CD4-positive, alpha-beta T cell treated with Interleukin-15 for 1 hour (primary cell): ENCODE results near the gene TIMP2.
"Not testable (repeated sequence)": the region's sequence is repeated elsewhere in the genome, so short reads cannot be mapped to it uniquely, and the experiment has no call there.

Experiments used
- DNase-seq: peaks from one replicate; pipeline ENCODE4 v3.0.0-alpha.2; 2020

The TIMP2 gene, protein sequence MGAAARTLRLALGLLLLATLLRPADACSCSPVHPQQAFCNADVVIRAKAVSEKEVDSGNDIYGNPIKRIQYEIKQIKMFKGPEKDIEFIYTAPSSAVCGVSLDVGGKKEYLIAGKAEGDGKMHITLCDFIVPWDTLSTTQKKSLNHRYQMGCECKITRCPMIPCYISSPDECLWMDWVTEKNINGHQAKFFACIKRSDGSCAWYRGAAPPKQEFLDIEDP

DNA sequence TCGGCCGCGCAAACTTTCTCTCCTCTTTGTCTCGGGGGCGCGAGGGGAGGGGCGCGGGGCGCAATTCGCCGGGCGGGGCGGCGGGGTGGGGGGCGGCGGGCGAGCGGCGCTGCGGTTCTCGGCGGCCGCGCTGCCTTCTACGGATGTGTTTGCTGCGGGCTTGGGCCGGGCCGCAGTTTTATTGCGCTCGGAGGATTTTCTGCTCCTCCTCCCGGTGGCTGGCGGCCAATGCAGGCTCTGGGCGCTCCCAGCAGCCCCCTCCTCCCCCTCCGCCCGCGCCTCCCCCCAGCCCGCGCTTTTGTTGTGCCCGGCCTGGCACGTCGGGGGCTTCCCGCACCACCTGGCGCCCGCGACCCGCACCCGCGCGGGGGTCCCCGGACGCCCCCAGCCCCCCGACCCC, at the start of gene TIMP2:
Gene TIMP2, minus strand, starts transcription at position 154 of the 400 bp plus-strand sequence. CDS start 299 bp downstream, outside the sequence.
- DNase-seq, result peak; percentile 81

DNA sequence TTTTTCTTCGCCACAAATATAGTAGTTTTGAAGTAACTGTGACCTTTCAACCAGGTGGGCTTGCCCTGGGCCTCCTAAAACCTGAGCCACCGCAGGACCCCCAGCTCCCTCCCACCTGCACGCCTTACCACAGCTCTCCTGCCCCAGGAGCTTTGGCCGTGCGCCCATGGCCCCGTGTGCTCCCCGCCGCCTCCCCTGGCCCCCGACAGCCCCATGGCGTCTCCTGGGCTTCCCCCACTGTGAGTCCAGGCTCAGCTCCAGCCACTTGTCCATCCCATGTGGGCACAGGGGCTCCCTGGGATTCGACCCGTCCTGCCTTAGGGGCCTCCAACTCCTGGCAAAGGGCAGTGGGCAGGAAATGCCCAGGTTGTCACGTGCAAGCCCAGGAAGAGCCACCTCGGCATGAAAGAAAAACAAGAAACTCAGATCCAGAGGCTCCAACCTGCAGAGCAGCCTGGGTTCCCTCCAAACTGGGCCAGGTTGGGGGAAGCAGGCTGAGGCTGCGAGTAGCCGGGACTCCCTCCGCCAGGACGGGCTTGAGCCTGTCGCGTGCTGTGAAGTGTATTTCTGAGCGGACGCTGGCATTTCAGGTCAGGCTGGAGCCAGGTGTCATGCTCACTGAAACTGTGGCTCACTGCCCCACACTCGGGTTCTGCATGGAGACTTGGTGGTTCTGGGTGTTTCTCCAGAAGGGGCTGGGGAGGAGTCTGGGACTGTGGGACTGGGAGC, 48.8 kb upstream of the TIMP2 start:
- no peak for DNase-seq

DNA sequence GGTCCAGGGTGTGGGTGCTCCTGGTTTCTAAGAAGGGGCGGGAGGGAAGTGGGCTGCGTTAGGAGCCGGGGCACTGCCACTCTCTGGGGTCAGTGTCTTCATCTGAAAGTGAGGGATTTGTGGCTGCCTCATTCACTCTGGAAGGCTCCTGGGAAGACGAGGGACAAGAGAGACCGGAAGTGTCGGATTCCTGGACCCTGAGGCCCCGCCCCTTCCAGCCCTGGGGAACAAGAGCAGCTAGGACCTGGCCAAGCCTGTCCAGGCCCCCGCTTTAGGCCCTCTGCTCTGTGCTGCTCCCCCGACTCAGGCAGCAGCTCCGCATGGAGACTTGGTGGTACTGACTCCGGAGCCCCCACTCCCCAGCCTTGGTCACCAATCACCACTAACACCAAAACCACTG, 48.0 kb upstream of the TIMP2 start:
- DNase-seq, result no peak

DNA sequence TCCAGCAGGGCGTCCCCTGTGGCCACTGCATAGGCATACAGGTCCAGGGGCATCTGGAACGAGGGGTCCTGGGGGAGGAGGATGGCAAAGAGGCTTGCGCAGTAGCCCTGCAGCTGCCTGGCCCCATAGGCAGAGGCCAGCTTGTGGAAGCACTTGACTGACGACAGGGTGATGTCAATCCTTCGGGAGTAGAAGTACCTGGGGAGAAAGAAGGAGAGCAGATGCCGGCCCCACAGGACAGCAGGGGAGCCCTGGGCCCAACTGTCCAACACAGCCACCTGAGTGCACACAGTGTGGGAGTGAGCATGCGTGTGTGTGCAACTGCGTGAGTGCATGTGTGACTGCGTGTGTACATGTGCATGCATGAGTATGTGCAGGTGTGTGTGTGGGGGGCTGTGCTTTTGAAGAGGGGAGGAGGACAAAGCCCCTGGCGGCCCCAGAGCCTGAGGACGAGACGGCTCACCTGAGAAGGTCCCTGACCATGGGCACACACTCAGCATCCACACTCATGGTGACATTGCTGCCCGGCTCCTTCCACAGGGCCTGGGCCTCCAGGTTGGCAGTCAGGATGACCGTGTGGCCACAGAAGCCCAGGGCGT, 47.4 kb upstream of the TIMP2 start:
- DNase-seq, result no peak

- DNase-seq, result no peak
Measured at GRCh38 chr17:78971756-78972506, 46.7 kb upstream of the TIMP2 start.

DNA sequence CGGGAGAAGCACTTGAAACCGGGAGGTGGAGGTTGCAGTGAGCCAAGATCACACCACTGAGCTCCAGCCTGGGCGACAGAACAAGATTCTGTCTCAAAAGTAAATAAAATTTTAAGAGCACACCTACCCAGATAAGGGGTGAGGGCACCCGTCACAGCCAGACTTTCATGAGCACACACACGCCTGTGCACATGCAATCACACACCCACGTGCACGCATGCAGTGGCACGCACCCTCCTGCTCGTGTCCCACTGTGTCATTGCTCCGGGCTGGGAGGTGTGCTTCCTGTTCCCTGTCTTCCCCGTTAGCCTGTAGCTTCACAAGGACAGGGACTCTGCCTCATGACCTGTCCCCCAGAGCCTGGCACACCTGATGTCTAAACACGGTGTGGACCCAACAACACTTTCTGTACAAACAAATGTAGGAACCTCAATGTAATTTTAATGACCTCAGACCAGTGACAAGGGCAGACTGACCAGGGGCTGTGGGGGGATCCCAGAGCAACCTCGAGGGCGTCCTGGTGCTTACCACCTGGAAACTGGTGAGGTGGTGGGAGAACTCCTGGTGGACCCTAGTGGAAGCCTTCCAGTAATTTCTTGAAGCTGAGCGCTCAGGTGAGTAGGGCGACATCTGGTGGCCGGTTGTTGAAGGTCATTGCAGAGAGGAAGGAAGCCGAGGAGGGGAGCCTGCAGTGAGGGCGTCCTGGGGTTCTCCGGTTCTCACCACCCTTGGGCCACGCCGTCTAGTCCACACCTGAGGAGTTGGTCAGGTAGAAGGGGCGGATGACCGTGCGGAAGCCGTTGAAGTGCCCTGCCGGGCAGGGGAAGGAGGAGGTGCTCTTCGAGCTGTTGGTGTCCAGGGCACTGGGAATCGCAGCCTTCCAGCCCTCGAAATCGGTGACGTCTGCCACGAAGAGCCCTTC, 45.9 kb upstream of the TIMP2 start:
- peak; percentile 63 for DNase-seq

GRCh38 chr17:78969865-78970264, 44.7 kb upstream of the TIMP2 start:
- DNase-seq, result no peak

DNA sequence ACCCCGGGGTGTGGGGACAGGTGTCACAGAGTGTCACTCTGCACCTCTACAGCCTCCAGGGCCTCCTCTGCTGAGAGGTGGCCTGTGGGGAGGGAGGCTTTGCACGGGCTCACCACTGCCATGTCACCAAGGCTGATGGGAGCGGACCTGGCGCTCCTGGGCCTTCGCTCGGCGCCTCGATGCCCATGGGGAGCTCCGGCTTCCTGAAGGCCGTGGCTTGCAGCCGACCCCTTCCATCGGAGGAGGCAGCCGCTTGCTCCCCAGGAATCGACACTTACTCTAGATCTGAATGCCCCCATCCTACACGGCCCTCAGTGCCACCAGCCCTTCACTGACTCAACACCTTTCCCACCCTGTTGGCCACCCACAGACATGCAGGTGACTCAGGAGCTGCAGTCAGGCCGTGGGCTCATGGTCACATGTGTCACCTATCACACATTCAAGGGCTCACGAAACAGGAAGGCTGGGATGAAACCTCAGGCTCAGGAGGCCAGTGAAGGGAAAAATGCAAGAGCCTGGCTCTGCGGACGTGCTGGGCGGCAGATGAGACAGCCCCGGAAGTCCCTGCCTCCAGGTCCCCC, 42.7 kb upstream of the TIMP2 start:
- no peak for DNase-seq

DNA sequence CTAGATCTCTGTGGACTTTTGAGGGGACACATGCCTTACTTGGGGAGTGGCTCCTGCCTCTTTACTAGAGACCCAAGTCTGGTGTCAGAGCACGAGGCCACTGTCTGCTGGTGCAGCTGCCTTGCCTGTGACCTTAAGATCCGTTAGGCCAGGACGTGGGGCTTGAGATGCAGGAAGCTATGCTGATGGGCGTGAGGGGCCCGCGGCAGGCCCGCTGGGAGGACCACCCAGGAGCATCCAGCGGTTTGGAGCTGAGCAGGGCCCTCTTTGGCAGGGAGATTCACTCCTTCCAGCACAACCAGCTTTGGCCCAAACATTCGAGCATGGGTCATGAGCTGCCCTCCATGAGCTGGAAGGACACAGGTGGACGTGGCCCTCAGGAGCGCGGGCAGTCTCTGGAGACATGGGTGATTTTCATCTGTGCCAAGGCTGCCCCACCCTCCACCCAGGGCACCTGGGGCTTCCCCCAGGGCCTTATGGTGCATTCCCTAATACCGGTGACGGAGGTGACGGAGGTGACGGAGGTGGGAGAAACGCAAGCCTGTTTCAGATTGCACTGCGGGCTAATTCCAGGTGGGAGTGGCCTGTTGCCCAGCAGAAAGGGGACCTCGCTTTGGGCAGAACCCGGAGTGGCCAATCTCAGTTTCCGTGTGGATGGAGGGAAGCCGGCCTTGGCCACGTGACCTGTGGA, 41.9 kb upstream of the TIMP2 start:
- no peak for DNase-seq

GRCh38 chr17:78966123-78966813, 41.1 kb upstream of the TIMP2 start:
- no peak for DNase-seq

DNA sequence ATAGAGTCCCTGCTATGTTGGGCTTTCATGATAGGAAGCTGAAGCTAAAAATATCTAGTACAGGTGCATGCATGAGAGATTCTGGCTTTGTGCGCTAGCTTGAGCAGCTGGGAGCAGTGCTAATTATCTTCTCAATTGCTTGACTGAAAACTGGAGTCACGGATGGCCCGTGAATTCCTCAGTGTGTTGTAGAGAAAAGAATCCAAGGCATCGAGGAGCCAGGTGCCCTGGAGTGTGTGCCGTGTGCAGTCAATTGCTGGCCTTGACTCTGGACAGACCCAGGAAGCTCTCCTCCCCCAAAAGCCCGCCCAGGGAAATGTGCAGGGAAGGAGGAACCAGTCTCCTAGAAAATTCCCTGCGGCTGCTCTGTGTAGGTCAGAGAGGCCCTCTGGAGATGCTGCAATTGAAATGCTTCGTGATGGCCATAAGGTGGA, 40.3 kb upstream of the TIMP2 start:
- DNase-seq, result no peak

DNA sequence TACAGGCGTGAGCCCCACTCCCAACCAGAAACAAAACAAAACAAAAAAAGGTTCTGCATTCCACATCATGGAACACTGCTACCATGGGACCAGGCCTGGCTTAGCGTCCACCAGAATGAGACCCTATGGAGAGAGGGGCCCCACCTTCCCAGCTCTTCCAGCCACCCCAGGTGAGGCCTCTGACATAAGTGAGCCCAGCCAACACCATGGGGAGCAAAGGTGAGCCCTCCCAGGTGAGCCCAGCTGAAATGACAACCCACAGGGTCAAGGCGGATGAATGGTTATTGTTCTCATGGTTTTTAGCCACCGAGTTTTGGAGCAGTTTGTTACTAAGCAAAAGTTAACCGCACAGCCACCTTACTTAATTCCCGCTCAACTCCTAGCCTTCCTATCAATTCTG, 38.2 kb upstream of the TIMP2 start:
- DNase-seq, result no peak

- DNase-seq, result not testable (repeated sequence)
Measured at GRCh38 chr17:78962984-78963348, 37.8 kb upstream of the TIMP2 start.

- no peak for DNase-seq
Measured at GRCh38 chr17:78962345-78962983, 37.3 kb upstream of the TIMP2 start.

GRCh38 chr17:78961571-78961970, 36.4 kb upstream of the TIMP2 start:
- no peak for DNase-seq

DNA sequence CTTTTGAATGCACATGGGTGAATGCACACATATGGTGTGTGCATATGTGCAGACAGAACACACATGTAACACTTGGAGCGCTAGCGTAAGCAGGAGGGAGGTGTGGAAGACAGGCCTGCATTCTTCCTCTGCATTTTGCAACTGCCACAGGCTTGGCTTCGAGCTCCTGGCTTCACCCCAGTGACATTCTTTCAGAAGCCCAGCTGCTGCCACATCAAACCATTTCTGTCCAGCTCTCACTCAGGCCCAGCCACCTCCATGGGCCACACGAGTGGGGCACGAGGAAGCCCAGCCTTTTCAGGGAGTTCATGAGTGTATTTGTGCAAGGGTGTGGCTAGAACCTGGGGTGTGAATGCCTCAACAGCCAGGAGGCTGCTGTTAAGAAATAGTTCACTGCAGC, 35.7 kb upstream of the TIMP2 start:
- DNase-seq, result no peak

DNA sequence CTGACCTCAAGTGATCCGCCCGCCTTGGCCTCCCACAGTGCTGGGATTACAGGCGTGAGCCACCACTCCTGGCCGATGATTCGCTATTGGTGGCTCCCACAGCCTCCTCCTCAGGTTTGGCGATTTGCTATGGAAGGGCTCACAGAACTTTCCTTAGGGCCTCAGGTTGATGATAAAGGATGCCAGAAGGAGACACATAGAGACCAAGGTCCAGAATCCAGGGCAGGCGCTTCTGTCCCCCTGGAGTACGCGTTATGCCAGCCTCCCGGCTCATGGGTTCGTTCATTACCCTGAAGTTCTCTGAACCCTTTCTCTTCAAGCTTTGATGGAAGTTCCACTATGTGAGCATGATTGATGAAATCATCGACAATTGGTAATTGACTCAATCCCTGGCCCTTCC, 34.6 kb upstream of the TIMP2 start:
- no peak for DNase-seq

DNA sequence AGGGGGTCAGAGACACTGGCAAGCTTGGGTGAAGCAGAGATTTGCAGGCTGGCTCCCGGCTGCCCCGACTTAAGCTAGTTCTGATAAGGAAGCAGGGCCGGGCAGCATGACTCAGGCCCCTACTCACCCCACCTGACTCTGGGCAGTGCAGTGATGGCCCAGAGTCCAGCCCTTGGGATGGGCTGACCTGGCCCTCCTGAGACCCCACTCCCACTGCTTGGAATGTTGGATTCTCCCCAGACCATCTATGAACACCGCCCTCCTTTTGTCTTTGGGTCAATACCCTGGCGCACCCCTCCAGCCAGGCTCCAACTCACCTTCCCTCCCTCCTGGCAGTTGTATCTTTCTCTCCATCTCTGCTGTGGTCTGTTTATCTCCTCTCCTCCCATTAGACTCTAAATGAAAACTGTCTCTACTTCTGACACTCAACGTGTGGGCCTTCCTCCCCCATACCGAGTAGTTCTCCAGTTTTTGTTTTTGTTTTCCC, 33.5 kb upstream of the TIMP2 start:
- no peak for DNase-seq

- DNase-seq, result no peak
Measured at GRCh38 chr17:78957128-78957527, 31.9 kb upstream of the TIMP2 start.

GRCh38 chr17:78956254-78956653, 31.1 kb upstream of the TIMP2 start:
- no peak for DNase-seq
